ENCODE data around the gene CCDC47.
"Not testable (repeated sequence)": the region's sequence is repeated elsewhere in the genome, so short reads cannot be mapped to it uniquely, and the experiment has no call there.

CCDC47 gene, protein sequence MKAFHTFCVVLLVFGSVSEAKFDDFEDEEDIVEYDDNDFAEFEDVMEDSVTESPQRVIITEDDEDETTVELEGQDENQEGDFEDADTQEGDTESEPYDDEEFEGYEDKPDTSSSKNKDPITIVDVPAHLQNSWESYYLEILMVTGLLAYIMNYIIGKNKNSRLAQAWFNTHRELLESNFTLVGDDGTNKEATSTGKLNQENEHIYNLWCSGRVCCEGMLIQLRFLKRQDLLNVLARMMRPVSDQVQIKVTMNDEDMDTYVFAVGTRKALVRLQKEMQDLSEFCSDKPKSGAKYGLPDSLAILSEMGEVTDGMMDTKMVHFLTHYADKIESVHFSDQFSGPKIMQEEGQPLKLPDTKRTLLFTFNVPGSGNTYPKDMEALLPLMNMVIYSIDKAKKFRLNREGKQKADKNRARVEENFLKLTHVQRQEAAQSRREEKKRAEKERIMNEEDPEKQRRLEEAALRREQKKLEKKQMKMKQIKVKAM

DNA sequence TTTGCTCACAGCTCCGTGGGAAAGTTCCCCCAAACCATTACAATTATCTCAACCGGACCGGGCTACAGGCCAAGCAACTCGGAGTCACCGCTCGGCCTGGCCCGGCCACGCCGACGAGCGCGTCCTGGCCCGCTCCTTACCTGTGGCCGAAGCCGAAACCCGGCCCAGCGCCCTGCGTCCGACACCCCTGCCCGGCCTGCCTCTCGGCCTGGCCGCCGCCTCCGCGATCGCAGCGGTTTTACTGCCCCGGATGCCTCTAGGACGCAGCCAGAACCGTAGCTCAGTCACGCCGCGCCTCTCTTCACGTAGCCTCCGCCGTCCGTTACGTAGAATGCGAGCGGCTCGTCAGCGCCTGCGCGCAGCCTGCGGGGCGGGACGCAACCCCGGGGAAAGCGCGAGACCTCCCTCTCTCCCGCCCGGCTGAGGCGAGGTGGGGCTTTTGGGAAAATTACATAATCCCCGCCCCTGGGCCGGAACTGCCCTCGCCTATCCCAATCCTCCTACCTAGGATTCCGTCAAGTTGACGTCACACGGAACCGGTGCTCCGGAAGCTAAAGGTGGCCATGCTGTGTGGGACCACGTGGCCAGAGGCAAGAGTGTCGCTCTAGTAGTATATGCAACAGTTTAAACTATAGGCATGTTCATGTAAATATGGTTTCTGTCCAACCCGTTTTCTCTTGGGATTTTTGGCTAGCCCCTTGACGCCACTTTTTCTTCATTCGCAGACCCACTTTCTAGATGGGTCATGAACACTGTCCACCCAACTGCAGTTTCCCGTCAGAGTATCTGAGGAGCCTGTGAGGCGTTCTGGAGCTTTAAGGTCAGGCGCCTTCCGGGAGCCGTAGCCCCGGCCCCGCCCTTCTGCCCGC is at the start of gene CCDC47:
TSS of gene CCDC47 (minus strand) at position 326 of the 869 bp plus-strand sequence. CDS start 7,422 bp downstream, outside the sequence.
- DNase-seq (ENCODE audit: low read depth, low spot score), result peak; percentile 97

DNA sequence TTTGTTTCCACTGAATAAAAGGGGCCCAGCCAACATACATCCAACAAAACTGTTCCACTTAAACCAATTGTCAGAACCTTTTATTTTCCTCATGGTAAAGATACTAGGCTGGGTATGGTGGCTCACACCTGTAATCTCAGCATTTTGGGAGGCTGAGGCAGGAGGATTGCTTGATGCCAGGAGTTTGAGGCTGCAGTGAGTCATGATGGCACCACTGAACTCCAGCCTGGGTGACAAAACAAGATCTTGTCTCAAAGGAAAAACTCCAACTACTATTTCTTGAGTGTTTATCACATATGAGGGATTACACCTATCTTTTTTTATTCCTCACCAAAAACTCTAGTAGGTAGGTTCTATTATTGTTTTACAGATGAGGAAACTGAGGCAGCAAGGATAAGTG is 49.1 kb upstream of the CCDC47 start:
- no peak for DNase-seq (ENCODE audit: low read depth, low spot score)
- no peak overlapping the region for H3K27ac ChIP-seq

More for the DNA sequence above, at the start of gene CCDC47:
- H3K27ac ChIP-seq, result peak within 1 kb of the TSS; percentile 95

DNA sequence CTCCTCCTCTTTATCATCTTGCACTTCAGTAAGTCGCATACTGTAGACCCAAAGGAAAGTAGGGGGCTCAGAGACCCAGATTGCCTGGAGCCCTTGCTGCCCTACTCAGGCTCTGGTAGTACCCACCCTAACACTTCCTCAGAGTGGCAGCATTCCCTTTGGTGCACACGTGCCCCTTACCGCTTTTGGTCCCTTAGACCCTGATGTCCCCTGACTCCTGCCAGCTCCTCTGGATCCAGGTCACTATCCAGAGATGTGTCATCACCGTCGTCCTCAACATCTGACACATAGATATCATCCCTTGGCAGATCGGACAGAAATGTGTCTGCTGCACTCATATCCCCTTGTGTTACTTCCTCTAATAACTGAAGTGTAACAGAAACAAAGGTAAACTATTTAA is 48.4 kb upstream of the CCDC47 start:
- no peak overlapping the region for H3K27ac ChIP-seq
- no peak for DNase-seq (ENCODE audit: low read depth, low spot score)

DNA sequence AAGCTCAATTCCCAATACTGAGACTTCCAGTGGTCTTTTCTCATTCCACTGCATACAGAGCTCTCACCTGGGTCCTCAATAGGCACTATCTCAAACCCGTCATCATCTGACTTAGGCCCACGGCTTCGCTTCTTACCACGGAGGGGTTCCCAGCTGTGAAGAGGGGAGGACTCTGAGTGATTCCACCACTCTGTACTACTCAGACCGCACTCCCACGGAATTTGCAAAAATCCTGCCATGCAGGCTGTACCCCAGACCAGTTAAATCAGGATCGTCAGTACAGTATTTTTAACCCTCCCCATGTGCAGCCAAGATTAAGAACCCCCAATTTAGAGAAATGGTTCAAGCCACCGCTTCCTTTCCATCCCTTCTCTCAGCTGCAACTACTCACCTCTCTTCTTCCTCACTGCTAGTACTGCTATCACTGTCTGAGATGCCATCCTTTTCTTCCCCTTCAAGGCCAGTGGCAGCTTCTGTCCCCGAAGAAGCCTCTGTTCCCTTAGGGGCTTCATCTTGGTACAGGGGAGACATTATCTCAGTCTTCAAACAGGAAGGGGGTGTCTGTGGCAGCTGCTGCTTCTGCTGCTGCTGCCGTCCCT is 47.7 kb upstream of the CCDC47 start:
- H3K27ac ChIP-seq, result no peak overlapping the region
- no peak for DNase-seq (ENCODE audit: low read depth, low spot score)

DNA sequence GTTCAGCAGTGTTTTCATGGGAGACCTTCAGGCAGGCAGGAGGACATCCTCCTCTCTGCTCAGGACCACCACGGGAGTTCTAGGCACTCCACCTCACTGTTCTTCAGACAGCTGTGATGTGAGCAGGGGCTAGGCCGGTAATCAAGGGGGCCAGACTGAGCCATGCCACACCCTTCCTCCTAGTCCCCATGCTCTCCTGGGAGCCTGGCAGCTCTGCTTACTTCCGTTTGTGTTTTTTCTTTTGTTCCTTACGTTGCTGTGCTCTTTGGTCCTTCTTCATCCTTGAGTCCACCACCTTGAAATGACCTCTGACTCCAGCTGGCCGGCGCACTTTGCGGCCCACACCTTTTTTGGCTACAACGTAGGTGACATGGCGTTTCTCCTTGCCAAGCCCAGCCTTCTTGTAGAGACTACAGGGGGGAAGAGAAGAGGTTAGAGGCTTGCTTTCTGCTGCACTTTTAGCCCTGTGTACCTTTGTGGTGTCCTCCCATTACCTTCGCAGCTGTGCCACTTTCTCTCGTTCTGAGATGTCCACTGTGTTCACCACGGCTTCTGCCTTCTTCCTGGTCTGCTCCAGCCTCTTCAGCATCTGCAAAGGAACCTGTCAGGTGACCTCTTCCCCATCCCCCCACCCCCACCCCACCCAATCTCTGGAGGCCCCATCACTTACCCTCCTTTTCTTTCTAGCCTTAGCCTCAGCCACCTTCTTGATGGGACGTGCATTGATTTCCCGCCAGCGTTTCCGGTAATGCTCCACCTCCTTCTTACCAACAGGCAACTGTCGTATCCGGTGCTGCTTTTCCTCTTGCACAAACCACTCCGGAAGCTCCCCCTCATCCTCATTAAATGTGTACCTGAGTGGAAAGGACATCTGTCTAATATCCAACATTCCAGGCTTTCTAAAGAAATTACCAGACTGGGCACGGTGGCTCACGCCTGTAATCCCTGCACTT is 46.5 kb upstream of the CCDC47 start:
- DNase-seq (ENCODE audit: low read depth, low spot score), result no peak
- H3K27ac ChIP-seq, result no peak overlapping the region

DNA sequence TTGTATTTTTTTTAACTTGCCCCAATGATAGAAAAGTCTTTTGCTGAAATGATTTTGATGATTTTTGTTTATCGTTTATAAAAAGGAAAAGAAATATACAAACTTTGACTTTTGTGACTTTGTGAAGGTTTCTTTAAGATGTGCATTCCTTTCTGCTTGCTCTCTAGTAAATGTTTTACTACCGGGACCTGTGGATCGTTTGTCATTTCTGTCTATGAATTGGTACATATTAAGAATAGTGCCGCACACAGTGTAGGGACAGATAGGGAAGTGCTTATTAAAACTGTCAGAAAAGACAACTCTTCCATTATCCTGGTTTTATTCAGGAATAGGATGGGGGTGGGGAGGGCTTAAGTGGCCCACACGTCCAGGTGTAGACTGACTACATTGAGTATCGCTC is 45.7 kb upstream of the CCDC47 start:
- no peak overlapping the region for H3K27ac ChIP-seq
- DNase-seq (ENCODE audit: low read depth, low spot score), result no peak

DNA sequence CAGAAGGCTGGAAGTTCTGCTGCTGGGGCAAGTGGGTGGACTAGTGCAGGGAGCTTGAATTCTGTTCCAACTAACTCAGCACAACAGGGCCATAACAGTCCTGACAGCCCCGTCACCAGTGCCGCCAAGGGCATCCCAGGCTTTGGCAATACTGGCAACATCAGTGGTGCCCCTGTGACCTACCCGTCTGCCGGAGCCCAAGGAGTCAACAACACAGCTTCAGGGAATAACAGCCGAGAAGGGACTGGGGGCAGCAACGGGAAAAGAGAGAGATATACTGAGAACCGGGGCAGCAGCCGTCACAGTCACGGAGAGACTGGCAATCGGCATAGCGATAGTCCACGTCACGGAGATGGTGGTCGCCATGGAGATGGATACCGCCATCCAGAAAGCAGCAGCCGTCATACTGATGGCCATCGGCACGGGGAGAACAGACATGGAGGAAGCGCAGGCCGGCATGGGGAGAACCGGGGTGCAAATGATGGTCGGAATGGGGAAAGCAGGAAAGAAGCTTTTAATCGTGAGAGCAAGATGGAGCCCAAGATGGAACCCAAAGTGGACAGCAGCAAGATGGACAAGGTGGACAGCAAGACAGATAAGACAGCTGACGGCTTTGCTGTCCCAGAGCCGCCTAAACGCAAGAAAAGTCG is 44.5 kb upstream of the CCDC47 start:
- no peak overlapping the region for H3K27ac ChIP-seq
- DNase-seq (ENCODE audit: low read depth, low spot score), result no peak

DNA sequence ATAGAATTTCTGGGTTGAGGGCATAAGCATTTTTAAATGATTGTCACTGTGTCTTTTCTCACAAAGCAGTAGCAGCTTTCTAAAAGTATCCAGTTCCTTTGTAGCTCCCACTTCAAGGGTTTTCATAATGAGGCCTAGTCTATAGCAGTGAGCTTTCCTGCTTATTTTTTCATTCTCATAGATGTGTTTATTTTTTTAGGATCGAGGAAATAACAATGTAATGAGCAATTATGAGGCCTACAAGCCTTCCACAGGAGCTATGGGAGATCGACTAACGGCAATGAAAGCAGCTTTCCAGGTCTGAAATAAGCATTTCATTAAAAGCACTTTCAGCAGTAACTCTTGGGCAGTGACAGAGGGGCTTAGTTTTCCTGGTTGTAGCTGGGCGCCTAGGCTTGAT is 43.3 kb upstream of the CCDC47 start:
- no peak overlapping the region for H3K27ac ChIP-seq
- DNase-seq (ENCODE audit: low read depth, low spot score), result no peak

DNA sequence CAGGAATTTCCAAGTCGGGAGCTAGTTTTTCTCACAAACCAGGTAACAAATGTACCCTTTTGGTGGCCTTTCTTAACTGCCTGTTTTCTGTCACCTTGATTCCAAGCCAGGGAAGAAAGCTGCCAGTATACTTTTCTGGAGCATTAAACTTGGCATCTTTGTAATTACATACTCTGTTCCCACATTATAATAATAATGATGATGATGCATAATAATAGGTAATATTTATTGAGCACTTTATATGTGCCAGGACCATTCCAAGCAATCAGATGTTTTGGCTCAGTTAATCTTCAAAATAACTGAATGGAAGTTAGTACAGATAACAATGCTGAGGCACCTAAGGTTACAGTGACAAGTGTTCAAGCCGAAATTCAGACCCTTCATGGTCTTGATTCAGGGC is 42.7 kb upstream of the CCDC47 start:
- DNase-seq (ENCODE audit: low read depth, low spot score), result no peak
- no peak overlapping the region for H3K27ac ChIP-seq

DNA sequence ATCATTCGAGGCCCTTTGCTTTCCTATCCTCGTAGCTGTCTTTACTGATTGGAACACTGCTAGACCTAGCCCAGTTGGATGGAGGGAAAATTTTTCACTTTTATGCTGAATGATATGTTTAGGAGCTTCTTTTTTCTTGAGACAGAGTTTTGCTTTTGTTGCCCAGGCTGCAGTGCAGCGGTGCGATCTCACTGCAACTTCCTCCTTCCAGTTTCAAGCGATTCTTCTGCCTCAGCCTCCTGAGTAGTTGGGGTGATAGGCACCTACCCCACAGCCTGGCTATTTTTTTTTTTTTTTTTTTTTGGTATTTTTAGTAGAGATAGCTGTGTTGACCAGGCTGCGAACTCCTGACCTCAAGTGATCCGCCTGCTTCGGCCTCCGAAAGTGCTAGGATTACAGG is 36.6 kb upstream of the CCDC47 start:
- no peak for DNase-seq (ENCODE audit: low read depth, low spot score)
- H3K27ac ChIP-seq, result no peak overlapping the region

DNA sequence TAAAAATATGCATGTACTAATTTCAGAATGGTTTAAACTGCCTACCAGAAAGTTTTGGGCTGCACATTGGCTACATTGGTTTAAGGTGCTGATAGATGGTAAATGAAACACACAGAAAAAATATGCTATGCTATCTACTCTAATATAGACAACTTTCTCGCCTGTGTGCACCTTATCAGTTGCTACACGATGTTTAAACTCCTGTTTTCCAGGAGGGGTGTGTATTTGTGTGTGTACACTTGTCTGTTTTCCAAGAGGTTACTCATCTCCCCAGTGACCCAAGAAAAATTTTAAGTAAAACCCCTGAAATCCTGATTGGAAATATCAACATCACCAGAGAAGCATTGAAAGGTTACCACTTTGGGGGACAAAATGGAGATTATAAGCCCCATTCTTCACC is 32.2 kb upstream of the CCDC47 start:
- no peak overlapping the region for H3K27ac ChIP-seq

DNA sequence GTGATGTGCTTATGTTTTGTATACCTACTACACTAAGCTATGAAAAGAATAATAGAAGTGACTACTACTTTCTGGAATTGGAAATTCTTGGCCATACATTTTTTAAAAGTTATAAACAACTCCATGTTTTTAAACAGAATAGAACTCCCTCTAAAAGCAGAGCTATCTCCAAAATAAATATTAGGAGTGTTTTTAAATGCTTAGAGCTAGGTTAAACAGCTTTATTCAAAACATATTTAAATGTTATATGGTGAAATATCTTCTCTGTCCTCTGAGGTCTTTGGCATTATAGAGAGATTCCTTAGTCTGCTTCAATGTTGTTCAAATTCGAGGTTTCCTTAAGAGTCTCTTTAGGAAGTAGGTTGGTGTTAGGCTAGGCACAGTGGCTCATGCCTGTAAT is 30.9 kb upstream of the CCDC47 start:
- DNase-seq (ENCODE audit: low read depth, low spot score), result no peak
- H3K27ac ChIP-seq, result no peak overlapping the region

More for the DNA sequence above, 32.2 kb upstream of the CCDC47 start:
- no peak for DNase-seq (ENCODE audit: low read depth, low spot score)

DNA sequence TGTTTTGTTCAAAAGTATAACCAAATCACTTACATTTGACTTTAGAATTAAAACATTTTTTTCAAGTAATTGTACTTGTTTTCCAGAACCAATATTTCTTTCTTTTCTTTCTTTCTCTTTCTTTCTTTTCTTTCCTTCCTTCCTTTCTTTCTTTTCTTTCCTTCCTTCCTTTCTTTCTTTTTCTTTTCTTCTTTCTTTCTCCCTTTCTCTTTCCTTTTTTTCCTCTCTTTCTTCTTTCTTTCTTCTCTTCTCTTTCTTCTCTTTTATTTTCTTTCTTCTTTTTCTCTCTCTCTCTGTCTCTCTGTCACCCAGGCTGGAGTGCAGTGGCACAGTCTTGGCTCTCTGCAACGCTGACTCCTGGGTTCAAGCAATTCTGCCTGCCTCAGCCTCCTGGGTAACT is 27.4 kb upstream of the CCDC47 start:
- DNase-seq (ENCODE audit: low read depth, low spot score), result no peak
- H3K27ac ChIP-seq, result no peak overlapping the region

DNA sequence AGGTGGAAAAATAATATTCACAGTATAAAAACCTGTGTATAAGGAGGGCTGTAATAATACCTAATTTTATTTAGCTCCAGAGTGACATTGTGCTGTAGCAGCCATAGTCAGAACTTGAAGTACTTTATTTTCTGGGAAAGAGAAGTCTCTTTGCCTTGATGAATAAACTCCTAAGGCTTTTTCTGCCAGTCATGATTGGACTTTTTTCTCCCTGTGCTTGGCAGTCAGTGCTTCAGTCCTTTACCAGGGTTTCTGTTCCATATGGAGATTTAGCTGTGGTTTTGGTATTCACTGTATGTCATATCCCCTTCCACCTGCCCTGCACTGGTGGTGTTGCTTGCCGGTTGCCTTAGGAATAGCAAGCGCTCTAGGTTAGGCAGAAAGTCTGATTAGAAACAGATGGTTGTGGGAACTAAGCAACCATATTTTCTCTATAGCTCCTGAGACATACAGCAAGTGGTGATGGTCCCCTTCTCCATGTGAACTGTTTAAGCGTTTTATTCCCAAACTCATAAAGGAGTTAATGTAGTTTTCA is 25.2 kb upstream of the CCDC47 start:
- no peak for DNase-seq (ENCODE audit: low read depth, low spot score)
- no peak overlapping the region for H3K27ac ChIP-seq

DNA sequence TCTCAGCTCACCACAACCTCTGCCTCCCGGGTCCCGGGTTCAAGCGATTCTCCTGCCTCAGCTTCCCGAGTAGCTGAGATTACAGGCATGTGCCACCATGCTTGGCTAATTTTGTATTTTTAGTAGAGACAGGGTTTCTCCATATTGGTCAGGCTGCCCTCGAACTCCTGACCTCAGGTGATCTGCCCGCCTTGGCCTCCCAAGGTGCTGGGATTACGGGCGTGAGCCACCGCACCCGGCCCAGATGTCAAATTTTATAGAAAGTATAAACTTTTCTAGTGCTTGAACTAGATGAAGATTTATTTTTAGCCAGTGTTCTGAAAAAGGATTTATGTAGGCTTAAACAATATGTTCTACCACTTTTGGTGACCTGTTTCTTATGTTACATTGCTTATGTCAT is 23.0 kb upstream of the CCDC47 start:
- H3K27ac ChIP-seq; DNase-seq (ENCODE audit: low read depth, low spot score): not testable (repeated sequence)

DNA sequence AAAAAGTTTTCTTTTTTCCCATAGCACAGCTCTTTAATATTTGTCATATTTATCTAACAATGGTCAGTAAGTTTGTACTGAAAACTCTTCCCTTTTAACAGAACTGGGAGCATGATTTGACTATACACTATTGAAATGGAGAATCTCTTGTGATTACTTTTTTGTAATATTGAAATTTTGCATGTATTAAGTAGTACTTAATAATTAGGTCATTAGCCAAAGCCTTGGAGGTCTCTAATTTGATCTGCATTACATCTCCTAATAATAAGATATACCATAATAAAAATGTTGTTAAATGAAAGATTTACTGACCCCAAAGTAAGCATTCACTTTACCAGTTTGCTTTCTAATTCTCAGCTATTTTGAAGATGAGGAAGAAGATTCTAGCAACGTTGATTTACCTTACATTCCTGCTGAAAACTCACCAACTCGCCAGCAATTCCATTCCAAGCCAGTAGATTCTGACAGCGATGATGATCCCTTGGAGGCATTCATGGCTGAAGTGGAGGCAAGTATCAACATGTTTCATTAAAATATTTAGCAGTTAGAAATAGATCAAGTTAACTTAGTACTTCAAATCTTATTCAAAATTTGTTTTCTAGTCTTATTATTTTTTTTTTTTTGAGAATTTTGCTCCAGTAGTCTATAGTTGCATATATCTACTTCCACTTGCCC is 18.8 kb upstream of the CCDC47 start:
- H3K27ac ChIP-seq, result peak overlapping the region; percentile 48
- no peak for DNase-seq (ENCODE audit: low read depth, low spot score)

DNA sequence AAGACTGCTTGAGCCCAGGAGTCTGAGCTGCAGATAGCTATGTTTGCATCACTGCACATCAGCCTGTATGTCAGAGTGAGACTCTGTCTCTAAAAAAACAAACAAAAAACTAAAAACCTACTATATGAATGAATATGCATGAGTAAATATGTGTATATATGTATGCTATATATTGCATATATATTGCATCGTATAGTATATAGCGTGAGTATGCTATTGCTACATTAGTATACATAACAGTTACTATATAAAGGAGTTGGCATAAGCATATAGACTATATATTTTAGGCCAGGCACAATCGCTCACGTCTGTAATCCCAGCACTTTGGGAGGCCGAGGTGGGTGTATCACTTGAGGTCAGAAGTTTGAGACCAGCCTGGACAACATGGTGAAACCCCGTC is 16.7 kb upstream of the CCDC47 start:
- DNase-seq (ENCODE audit: low read depth, low spot score), result no peak
- peak overlapping the region; percentile 48 for H3K27ac ChIP-seq

DNA sequence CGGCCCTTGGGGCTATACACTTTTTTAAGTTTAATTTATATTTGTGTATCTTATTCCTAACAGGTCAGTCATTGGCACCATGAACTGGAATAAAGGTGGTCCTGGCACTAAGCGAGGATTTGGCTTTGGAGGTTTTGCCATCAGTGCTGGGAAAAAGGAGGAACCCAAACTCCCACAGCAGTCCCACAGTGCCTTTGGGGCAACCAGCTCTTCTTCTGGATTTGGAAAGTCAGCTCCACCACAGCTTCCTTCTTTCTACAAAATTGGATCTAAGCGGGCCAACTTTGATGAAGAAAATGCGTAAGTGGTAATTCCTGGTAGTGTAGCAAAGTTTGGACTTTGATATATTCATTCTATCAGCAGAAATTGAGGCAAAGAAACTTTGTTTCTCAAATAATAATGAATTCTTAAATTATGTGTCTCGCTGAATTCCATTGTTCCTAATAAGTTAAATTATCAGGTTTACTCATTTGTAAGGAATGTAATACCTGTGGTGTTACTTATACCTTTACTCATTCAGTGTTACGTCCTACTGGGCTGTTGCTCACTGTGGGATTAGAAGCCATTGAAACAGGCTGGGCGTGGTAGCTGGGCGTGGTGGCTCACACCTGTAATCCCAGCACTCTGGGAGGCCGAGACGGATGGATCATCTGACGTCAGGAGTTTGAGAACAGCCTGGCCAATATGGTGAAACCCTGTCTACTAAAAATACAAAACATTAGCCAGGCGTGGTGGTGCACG is 13.7 kb upstream of the CCDC47 start:
- H3K27ac ChIP-seq, result peak overlapping the region; percentile 94
- DNase-seq (ENCODE audit: low read depth, low spot score), result peak; percentile 92

All from epithelial cell of prostate (primary cell).